ENCODE results near the gene EMB. TPM values are rescaled to one million over a fixed set of nuclear protein-coding genes. Genes with fewer than 3 reads are reported as not detected.
A peak's percentile ranks its signal among the peaks of the same experiment; 100 is the strongest.
"Not testable (repeated sequence)": the region's sequence is repeated elsewhere in the genome, so short reads cannot be mapped to it uniquely, and the experiment has no call there.

Gene EMB, protein sequence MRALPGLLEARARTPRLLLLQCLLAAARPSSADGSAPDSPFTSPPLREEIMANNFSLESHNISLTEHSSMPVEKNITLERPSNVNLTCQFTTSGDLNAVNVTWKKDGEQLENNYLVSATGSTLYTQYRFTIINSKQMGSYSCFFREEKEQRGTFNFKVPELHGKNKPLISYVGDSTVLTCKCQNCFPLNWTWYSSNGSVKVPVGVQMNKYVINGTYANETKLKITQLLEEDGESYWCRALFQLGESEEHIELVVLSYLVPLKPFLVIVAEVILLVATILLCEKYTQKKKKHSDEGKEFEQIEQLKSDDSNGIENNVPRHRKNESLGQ
- total RNA-seq: 3.0 TPM

DNA sequence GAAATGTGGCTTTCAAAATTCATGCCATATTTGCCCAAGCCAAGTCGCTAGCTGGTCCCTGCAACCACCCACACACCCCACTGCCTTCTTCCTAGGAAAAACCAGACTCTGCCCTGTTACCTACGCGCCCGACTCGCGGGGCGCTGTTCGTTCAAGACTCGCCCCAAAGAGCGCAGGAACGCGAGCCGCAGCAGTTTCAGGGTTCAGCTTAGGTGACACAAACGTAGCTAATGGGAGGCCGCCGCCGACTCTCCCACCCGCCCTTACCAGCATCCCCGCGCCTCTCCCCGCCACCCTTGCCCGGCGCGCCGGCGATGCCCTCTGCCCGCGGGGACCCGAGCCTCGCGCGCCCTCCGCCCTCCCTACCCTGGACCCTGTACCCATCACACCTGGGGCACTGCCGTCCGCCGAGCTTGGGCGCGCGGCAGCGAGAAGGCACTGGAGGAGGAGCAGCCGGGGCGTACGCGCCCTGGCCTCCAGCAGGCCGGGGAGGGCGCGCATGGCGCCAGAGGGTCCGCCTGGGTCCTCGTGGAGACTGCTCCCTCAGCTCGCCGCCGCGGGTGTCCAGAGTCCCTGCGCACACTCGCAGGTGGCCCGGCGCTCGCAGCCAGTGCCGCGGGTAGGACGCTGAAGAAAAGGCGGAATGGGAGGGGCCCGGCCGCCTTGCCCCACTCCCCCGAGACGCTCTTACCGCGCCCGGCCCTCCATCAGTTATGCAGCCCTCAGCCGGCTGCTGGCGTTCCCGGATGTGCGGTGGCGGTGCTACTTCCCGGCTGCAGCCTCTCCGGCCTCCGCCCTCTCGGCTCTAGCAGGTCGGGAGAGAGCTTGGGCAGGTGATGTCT, at the start of gene EMB:
EMB (minus strand) TSS at position 638 of the 842 bp plus-strand sequence; CDS start at position 501, 137 bp downstream.
- peak; percentile 44 for DNase-seq

- not testable (repeated sequence) for DNase-seq
These were observed 48.4 kb upstream of the EMB start for GRCh38 chr5:50489491-50489890.

- not testable (repeated sequence) for DNase-seq
These were observed 37.7 kb upstream of the EMB start for GRCh38 chr5:50478790-50479189.

- DNase-seq: no peak
These were observed 35.5 kb upstream of the EMB start for GRCh38 chr5:50476549-50476948.

DNA sequence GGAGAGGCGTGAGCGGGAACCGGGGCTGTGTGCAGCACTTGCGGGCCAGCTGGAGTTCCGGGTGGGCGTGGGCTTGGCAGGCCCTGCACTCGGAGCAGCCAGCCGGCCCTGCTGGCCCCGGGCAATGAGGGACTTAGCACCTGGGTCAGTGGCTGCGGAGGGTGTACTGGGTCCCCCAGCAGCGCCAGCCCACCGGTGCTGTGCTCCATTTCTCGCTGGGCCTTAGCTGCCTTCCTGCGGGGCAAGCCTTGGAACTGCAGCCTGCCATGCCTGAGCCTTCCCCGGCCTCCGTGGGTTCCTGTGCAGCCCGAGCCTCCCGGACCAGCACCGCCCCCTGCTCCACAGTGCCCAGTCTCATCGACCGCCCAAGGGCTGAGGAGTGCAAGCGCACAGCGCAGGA, 23.9 kb upstream of the EMB start:
- not testable (repeated sequence) for DNase-seq

DNA sequence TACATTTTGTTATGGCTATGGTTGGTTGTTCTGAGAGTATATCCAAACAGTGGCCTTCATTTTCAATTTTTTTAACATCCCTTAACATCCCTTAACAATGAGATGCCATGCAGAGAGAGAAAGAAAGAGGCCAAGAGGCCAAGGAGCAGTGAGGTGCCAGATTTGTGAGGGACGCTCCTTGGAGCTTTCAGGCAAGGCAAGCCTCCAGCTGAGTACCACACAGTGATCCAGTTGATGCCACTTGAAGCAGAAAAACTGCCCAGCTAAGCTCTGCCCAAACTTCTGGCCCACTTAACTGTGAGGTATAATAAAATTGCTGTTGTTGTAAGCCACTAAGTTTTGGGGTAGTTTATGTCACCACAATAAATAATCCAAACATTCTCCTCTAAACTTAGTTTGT, 22.6 kb upstream of the EMB start:
- no peak for DNase-seq

GRCh38 chr5:50463047-50463446, 22.0 kb upstream of the EMB start:
- DNase-seq: no peak

DNA sequence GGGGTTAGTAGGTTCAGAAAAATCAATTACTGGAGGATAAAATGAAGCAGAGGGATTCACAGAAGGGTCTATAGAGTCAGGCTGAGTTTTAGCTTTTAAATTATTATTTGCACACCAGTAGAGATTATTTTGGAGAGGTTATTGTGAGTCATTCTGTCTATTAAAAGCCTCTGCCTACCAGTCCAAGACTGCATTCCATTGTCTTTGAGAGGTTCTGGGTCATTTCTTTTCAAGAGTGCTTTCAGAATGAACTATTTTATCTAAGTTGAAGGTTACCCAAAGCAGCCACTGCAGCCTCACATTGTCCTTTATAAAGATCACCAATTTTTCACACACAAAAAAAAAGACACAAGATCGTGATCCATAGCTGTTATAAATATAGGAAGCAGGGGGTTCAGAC, 21.5 kb upstream of the EMB start:
- not testable (repeated sequence) for DNase-seq

GRCh38 chr5:50458372-50458771, 17.3 kb upstream of the EMB start:
- not testable (repeated sequence) for DNase-seq

DNA sequence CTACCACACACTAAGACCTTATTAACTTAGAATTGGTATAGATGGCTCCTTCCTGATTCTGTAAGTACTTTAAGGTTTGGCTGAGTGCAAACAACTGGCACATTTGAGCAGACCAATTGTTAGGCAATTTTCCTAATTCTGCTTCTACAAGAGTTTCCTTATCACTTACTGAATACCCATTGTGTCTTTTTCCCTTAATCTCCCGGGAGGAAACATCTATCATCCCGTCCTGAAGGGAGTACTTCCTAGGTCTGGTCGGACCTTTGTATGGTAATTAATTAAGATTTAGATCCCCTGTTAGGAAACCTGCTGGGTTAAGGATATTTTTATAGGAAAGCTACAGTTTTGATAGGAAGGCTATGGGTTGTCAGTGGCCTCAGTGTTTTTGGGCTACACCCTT, 8.2 kb upstream of the EMB start:
- DNase-seq: not testable (repeated sequence)

- DNase-seq: no peak
These were observed 6.9 kb upstream of the EMB start for GRCh38 chr5:50447941-50448340.

DNA sequence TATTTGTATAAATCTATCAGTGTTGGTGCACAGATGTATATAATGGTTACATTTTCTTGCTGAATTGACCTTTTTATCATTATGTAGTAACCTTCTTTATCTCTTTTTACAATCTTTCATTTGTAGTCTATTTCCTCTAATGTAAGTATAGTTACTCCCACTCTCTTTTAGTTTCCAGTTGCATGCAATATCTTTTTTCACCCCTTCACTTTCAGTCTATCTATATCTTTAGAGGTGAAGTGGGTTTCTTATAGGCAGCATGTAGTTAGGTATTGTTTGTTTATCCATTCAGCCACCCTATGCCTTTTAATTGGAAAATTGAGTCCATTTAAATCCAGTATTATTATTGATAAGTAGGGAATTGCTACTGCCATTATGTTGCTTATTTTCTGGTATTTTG, 6.1 kb upstream of the EMB start:
- no peak for DNase-seq

GRCh38 chr5:50445296-50445949, 4.3 kb upstream of the EMB start:
- no peak for DNase-seq

DNA sequence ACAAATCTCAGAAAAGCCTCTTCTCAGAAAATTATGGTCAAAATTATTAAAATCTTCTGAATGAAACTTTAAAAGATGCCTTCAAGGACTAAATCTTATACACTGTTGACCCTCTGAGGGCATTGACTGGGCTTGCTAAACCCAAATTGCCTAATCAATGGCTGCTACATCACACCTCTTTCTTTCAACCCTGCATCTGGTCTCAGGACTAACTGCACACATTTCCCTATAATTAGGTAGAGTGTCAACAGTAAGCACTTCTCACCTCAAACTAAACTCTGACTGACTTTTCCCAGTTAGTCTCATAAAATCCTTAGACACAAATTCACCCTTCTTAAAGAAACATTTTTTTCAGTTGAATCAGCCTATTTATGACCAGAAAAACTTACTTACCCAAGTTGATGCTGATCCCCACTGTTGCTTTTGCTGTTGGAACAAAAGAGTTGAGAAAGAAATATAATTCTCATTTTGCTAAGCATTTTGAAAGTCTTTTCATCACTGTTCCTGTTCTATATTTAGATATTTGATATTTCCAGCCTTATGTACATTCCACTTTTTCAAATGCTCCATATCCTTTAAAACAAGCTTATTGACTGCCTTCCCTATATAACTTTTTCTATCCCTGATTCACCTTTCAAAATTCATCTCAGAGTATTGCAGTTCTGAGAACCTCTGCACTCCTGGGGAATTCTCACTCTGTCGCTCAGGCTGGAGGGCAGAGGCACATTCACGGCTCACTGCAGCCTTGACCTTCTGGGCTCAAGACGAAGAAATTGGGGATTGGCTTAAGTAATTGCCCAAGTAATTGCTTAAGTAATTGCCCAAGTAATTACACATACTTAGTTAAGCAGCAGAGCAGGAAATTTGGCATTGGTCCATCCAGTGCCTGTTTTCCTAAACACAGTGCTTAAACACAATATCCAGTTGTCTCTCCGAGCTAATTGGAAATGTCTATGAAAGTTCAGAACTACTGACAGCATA, 1.8 kb upstream of the EMB start:
- DNase-seq: not testable (repeated sequence)

DNA sequence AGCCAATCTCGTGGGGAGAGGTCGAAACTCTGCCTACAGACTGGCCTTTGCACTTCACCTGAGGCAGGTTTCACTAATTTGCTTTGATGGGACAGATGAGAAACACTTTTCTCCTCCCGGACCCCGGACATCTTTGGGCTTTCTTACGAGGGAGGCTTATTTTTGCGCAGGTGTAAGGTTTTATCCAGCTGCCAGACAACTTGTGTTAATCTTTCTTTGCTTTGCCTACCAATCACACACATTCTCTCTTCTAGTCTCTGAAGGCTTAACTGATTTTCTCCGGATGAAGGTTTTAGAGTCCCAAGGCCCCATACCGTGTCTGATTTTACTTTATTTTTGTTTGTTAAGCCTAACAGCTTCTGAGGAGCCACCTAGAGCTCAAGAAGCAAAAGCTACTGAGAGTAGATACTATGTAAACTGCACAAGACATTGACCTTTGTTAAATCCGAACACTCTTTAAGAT, 436 bp upstream of the EMB start:
- no peak for DNase-seq

GRCh38 chr5:50439221-50439620, 1.9 kb downstream of the EMB start:
- no peak for DNase-seq

GRCh38 chr5:50438060-50438459, 3.0 kb downstream of the EMB start:
- not testable (repeated sequence) for DNase-seq

DNA sequence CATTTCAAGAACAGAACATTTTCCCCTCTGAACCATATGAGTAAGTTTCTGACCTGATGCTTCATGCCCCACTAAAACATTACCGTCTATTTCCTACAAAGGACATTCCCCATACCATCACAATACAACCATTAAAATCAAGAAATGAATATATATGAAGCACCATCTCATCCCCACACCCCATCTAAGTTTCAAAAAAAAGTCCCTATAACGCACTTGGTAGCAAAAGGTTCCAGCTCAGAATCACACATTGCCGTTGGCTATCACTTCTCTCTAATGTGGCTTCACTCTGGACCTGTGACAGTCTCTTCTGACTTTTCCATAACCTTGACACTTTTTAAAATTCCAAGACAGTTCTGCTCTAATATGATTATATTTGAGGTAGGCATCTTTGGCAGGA, 5.9 kb downstream of the EMB start:
- DNase-seq: no peak

DNA sequence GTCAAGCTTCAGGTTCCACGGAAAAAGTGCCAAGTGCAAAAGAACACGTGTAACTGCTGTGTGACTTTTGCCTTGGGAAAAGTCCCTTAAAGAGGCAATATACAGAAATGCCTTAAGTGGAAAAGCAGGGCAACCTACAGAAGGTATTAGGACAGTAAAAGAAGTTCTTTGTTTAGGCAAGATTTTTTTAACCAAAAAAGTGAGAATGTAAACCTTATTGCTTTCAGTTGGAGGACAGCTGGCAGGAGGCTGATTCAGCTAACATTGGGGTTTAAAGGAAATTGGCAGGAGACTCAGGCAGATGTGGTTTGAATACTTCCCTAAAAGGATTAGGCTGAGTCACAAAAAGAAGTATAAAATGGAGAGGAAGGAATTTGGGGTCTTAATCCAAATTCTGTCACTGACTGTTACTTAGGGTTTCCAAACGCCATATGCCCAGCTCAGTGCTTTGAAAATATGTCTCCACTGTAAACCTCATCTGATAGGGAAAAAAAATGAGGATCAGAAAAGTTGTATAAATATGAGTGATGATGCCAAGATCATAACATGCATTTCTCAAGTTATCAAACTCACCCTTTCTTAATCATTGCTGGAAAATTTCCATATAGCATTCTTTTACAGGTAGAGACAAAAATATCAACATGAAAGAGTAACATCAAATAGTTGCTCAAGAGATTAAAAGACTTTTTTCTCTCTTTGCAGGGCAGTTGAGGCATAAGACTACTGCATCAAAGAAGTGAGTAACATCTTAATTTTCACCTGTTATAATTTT, 9.8 kb downstream of the EMB start:
- DNase-seq: not testable (repeated sequence)

- DNase-seq: not testable (repeated sequence)
These were observed 17.8 kb downstream of the EMB start for GRCh38 chr5:50423100-50423799.
